OCI-LY1 (cell line): ENCODE measurements around the gene BAAT.

ENCODE experiments used
- H2AFZ ChIP-seq: fragments of 200-600 bp; sonication (generic), shearing (Covaris generic); 2 replicates; pipeline ENCODE4 v1.6.0; 2014; ENCODE audit warnings: antibody characterized with exemption, mild to moderate bottlenecking, low read length
- H3F3A ChIP-seq: fragments of 200-600 bp; sonication (generic), shearing (Covaris generic); 2 replicates; pipeline ENCODE4 v1.6.0; 2014; ENCODE audit warnings: mild to moderate bottlenecking, antibody characterized with exemption, low read length, moderate library complexity; ENCODE audit not compliant: insufficient read depth
- H3K27ac ChIP-seq: fragments of 200-600 bp; sonication (generic); 2 replicates; pipeline ENCODE4 v1.5.1; 2014; ENCODE audit warnings: low read length, mixed run types, mild to moderate bottlenecking, low read depth; ENCODE audit not compliant: poor library complexity, severe bottlenecking
- H3K27me3 ChIP-seq: fragments of 200-600 bp; sonication (generic); 2 replicates; pipeline ENCODE4 v1.6.0; 2014; ENCODE audit warnings: antibody characterized with exemption, mild to moderate bottlenecking, low read length, moderate library complexity; ENCODE audit not compliant: insufficient read depth
- H3K36me3 ChIP-seq: fragments of 200-600 bp; sonication (generic); 2 replicates; pipeline ENCODE4 v1.6.1; 2014; ENCODE audit warnings: mild to moderate bottlenecking, antibody characterized with exemption, low read length, moderate library complexity, mixed read lengths; ENCODE audit not compliant: insufficient read depth
- H3K4me1 ChIP-seq: fragments of 200-600 bp; sonication (generic); 2 replicates; pipeline ENCODE4 v1.5.1; 2014; ENCODE audit warnings: mild to moderate bottlenecking, low read length, moderate library complexity; ENCODE audit not compliant: insufficient read depth, severe bottlenecking
- H3K4me2 ChIP-seq: fragments of 200-600 bp; sonication (generic), shearing (Covaris generic); 2 replicates; pipeline ENCODE4 v1.6.1; 2014; ENCODE audit warnings: low read length
- H3K4me3 ChIP-seq: fragments of 200-600 bp; sonication (generic); 2 replicates; pipeline ENCODE4 v1.5.1; 2014; ENCODE audit warnings: low read length, low read depth, mild to moderate bottlenecking, mixed read lengths; ENCODE audit not compliant: poor library complexity, severe bottlenecking
- H3K79me2 ChIP-seq: fragments of 200-600 bp; shearing (Covaris generic); 2 replicates; pipeline ENCODE4 v1.6.1; 2016; ENCODE audit warnings: mixed run types, low read length, mixed read lengths; ENCODE audit not compliant: insufficient read depth
- H3K9ac ChIP-seq: fragments of 200-600 bp; sonication (generic), shearing (Covaris generic); 2 replicates; pipeline ENCODE4 v1.6.1; 2014; ENCODE audit warnings: mild to moderate bottlenecking, low read length, mixed read lengths
- H3K9me2 ChIP-seq: fragments of 200-600 bp; sonication (generic), shearing (Covaris generic); 2 replicates; pipeline ENCODE4 v1.6.1; 2014; ENCODE audit warnings: low read depth, mild to moderate bottlenecking, low read length, mixed read lengths
- H3K9me3 ChIP-seq: fragments of 200-600 bp; shearing (Covaris generic); 2 replicates; pipeline ENCODE4 v1.6.1; 2014; ENCODE audit warnings: low read length, mixed read lengths
- H4K20me1 ChIP-seq: fragments of 200-600 bp; sonication (generic), shearing (Covaris generic); 2 replicates; pipeline ENCODE4 v1.6.0; 2016; ENCODE audit warnings: mild to moderate bottlenecking, low read length; ENCODE audit not compliant: insufficient read depth
- EZH2 ChIP-seq: fragments of 200-600 bp; sonication (generic), shearing (Covaris generic); IDR thresholded peaks from 2 replicates; pipeline ENCODE4 v1.8.0; 2017; ENCODE audit warnings: borderline replicate concordance, mixed run types, mild to moderate bottlenecking, antibody characterized with exemption, low read length, moderate library complexity, mixed read lengths
- TF ChIP-seq, protein P1 (sequence below): fragments of 200-600 bp; sonication (generic), shearing (Covaris generic); IDR thresholded peaks from 2 replicates; pipeline ENCODE4 v1.5.1; 2017; ENCODE audit warnings: mild to moderate bottlenecking, antibody characterized with exemption, low read length, moderate library complexity, mixed read lengths

Gene BAAT

GRCh38 chr9:101356619-101357018, 28.2 kb downstream of the BAAT start:
- Histone ChIP-seq H3K27ac (no peak overlapping the region), H3K9me2 (no peaks in the 10 kb centered on the region), H3K4me3 (no peak overlapping the region), H2AFZ (no peak overlapping the region), H3K9ac (no peak overlapping the region), H3K27me3 (no peaks in the 10 kb centered on the region), H3K36me3 (no peaks in the 10 kb centered on the region), H3K9me3 (no peaks in the 10 kb centered on the region), H4K20me1 (no peaks in the 10 kb centered on the region), H3F3A (no peaks in the 10 kb centered on the region), H3K4me2 (no peak overlapping the region), H3K79me2 (no peaks in the 10 kb centered on the region), H3K4me1 (no peaks in the 10 kb centered on the region)
- no peak for TF ChIP-seq EZH2
- TF ChIP-seq, protein P1, sequence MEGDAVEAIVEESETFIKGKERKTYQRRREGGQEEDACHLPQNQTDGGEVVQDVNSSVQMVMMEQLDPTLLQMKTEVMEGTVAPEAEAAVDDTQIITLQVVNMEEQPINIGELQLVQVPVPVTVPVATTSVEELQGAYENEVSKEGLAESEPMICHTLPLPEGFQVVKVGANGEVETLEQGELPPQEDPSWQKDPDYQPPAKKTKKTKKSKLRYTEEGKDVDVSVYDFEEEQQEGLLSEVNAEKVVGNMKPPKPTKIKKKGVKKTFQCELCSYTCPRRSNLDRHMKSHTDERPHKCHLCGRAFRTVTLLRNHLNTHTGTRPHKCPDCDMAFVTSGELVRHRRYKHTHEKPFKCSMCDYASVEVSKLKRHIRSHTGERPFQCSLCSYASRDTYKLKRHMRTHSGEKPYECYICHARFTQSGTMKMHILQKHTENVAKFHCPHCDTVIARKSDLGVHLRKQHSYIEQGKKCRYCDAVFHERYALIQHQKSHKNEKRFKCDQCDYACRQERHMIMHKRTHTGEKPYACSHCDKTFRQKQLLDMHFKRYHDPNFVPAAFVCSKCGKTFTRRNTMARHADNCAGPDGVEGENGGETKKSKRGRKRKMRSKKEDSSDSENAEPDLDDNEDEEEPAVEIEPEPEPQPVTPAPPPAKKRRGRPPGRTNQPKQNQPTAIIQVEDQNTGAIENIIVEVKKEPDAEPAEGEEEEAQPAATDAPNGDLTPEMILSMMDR: no peak

DNA sequence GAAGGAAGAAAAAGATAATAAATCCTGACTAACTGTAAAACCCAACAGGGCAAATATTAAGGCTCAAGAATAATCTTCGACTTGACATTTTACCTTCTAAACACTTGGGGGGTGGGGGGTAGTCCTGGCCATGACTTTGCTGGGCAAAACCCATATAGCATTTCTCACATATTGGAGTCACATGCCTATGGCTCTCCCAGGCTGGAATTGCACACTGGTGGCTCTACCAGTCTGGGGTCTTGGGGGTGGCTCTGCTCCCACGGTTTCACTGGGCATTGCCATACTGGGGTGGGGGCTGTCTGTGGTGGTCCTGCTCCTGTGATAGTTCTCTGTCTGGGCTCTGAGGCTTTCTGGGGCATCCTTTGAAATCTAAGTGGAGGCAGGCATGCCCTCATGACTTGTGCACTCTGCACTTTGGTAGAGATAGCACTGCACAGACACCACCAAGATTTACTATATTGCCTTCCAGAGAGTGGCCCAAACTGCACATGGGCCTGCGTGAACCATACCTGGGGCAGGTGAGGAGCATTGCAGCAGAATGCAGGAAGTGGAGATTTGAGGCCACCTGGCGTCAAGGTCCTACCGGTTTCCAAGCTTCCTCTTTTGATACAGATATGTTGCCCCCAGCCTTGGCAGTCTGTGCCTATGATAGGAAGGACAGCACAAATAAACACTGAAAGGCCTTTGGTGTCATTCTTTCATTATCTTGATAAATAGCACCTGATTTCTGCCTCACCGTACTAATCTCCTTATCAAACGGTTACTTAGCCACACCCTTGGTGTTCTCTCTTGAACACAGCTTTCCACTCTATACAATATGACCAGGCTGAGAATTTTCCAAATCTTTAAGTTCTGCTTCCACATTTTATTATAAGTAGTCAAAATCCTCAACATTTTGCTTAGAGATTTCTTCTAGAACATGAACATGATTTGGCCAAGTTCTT, 29.8 kb downstream of the BAAT start:
- Histone ChIP-seq H3K4me3 (no peak overlapping the region), H3K4me2 (no peak overlapping the region)

GRCh38 chr9:101354143-101354764, 30.6 kb downstream of the BAAT start:
- H3K79me2 ChIP-seq: no peaks in the 10 kb centered on the region
- H3K4me2 ChIP-seq: no peak overlapping the region
- no peaks in the 10 kb centered on the region for H3K9me3 ChIP-seq
- no peaks in the 10 kb centered on the region for H3K4me1 ChIP-seq
- H4K20me1 ChIP-seq: no peaks in the 10 kb centered on the region
- no peak overlapping the region for H3K27ac ChIP-seq
- H3K27me3 ChIP-seq: no peaks in the 10 kb centered on the region
- H3K9ac ChIP-seq: no peak overlapping the region
- H3F3A ChIP-seq: no peaks in the 10 kb centered on the region
- no peak overlapping the region for H2AFZ ChIP-seq
- no peak overlapping the region for H3K4me3 ChIP-seq
- TF ChIP-seq, protein P1: no peak
- TF ChIP-seq EZH2: no peak
- no peaks in the 10 kb centered on the region for H3K9me2 ChIP-seq
- no peaks in the 10 kb centered on the region for H3K36me3 ChIP-seq

More for the DNA sequence above, 29.8 kb downstream of the BAAT start:
- no peaks in the 10 kb centered on the region for H4K20me1 ChIP-seq
- no peaks in the 10 kb centered on the region for H3F3A ChIP-seq
- H3K36me3 ChIP-seq: no peaks in the 10 kb centered on the region
- H2AFZ ChIP-seq: no peak overlapping the region
- no peaks in the 10 kb centered on the region for H3K4me1 ChIP-seq
- TF ChIP-seq, protein P1: no peak
- no peak overlapping the region for H3K27ac ChIP-seq
- no peaks in the 10 kb centered on the region for H3K27me3 ChIP-seq
- no peaks in the 10 kb centered on the region for H3K79me2 ChIP-seq
- no peaks in the 10 kb centered on the region for H3K9me3 ChIP-seq
- H3K9me2 ChIP-seq: no peaks in the 10 kb centered on the region
- H3K9ac ChIP-seq: no peak overlapping the region
